ENCODE data around the gene HARBI1. TPM values are rescaled to one million over a fixed set of nuclear protein-coding genes. Genes with fewer than 3 reads are reported as not detected.

HARBI1 gene
- total and polyA plus RNA-seq, 2 of the 8 experiments (the other 6 are each of a cell fraction or from before 2014, with no cell fraction given) = 3.8 to 5.1 TPM

- TF ChIP-seq, protein P1, sequence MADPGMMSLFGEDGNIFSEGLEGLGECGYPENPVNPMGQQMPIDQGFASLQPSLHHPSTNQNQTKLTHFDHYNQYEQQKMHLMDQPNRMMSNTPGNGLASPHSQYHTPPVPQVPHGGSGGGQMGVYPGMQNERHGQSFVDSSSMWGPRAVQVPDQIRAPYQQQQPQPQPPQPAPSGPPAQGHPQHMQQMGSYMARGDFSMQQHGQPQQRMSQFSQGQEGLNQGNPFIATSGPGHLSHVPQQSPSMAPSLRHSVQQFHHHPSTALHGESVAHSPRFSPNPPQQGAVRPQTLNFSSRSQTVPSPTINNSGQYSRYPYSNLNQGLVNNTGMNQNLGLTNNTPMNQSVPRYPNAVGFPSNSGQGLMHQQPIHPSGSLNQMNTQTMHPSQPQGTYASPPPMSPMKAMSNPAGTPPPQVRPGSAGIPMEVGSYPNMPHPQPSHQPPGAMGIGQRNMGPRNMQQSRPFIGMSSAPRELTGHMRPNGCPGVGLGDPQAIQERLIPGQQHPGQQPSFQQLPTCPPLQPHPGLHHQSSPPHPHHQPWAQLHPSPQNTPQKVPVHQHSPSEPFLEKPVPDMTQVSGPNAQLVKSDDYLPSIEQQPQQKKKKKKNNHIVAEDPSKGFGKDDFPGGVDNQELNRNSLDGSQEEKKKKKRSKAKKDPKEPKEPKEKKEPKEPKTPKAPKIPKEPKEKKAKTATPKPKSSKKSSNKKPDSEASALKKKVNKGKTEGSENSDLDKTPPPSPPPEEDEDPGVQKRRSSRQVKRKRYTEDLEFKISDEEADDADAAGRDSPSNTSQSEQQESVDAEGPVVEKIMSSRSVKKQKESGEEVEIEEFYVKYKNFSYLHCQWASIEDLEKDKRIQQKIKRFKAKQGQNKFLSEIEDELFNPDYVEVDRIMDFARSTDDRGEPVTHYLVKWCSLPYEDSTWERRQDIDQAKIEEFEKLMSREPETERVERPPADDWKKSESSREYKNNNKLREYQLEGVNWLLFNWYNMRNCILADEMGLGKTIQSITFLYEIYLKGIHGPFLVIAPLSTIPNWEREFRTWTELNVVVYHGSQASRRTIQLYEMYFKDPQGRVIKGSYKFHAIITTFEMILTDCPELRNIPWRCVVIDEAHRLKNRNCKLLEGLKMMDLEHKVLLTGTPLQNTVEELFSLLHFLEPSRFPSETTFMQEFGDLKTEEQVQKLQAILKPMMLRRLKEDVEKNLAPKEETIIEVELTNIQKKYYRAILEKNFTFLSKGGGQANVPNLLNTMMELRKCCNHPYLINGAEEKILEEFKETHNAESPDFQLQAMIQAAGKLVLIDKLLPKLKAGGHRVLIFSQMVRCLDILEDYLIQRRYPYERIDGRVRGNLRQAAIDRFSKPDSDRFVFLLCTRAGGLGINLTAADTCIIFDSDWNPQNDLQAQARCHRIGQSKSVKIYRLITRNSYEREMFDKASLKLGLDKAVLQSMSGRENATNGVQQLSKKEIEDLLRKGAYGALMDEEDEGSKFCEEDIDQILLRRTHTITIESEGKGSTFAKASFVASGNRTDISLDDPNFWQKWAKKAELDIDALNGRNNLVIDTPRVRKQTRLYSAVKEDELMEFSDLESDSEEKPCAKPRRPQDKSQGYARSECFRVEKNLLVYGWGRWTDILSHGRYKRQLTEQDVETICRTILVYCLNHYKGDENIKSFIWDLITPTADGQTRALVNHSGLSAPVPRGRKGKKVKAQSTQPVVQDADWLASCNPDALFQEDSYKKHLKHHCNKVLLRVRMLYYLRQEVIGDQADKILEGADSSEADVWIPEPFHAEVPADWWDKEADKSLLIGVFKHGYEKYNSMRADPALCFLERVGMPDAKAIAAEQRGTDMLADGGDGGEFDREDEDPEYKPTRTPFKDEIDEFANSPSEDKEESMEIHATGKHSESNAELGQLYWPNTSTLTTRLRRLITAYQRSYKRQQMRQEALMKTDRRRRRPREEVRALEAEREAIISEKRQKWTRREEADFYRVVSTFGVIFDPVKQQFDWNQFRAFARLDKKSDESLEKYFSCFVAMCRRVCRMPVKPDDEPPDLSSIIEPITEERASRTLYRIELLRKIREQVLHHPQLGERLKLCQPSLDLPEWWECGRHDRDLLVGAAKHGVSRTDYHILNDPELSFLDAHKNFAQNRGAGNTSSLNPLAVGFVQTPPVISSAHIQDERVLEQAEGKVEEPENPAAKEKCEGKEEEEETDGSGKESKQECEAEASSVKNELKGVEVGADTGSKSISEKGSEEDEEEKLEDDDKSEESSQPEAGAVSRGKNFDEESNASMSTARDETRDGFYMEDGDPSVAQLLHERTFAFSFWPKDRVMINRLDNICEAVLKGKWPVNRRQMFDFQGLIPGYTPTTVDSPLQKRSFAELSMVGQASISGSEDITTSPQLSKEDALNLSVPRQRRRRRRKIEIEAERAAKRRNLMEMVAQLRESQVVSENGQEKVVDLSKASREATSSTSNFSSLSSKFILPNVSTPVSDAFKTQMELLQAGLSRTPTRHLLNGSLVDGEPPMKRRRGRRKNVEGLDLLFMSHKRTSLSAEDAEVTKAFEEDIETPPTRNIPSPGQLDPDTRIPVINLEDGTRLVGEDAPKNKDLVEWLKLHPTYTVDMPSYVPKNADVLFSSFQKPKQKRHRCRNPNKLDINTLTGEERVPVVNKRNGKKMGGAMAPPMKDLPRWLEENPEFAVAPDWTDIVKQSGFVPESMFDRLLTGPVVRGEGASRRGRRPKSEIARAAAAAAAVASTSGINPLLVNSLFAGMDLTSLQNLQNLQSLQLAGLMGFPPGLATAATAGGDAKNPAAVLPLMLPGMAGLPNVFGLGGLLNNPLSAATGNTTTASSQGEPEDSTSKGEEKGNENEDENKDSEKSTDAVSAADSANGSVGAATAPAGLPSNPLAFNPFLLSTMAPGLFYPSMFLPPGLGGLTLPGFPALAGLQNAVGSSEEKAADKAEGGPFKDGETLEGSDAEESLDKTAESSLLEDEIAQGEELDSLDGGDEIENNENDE (IDR thresholded peaks at IDR 0.05; ENCODE audit: insufficient replicate concordance, low read length) = no peak
- TF ChIP-seq CTCF (IDR thresholded peaks at IDR 0.05; ENCODE audit: control extremely low read depth in 1 of 3, insufficient read depth in 1 of 3, low read depth in 1 of 3, low read length in 3 of 3) = no peak
- no peak for TF ChIP-seq FOSL1 (IDR thresholded peaks at IDR 0.05; ENCODE audit: insufficient read depth, low read depth, low read length)
- TF ChIP-seq RXRA (IDR thresholded peaks at IDR 0.05; ENCODE audit: insufficient read depth, low read depth, low read length) = no peak
- no peak for TF ChIP-seq SAP30 (IDR thresholded peaks at IDR 0.05; ENCODE audit: insufficient read depth, insufficient replicate concordance, low read length)
- TF ChIP-seq CBX5 (IDR thresholded peaks at IDR 0.05; ENCODE audit: low read depth, low read length) = no peak
- no peak for TF ChIP-seq RAD21 (IDR thresholded peaks at IDR 0.05 in 1 of 2, conservative IDR thresholded peaks at IDR 0.05 in 1 of 2; ENCODE audit: low read depth in 2 of 2, low read length in 2 of 2)
- TF ChIP-seq KDM4A (IDR thresholded peaks at IDR 0.05; ENCODE audit: low read depth, low read length, severe bottlenecking) = no peak
These were observed 12.2 kb downstream of the HARBI1 start (continued) for GRCh38 chr11:46604796-46605195.

Data from H1 (cell line).